ACHN (cell line): ENCODE measurements around the gene GGA2.
"Not testable (repeated sequence)": the region's sequence is repeated elsewhere in the genome, so short reads cannot be mapped to it uniquely, and the experiment has no call there.

Experiments
- DNase-seq: peaks from one replicate; pipeline ENCODE4 v3.0.0-alpha.2; 2015
- in situ Hi-C: cut with HindIII; loops from 2 replicates; pipeline ENCODE4 v1.10.0; 2017; ENCODE audit warnings: low sequenced_read_pairs, low pct_ligation_motif_present, low pct_unique_long_range_greater_than_20kb

Gene GGA2

GRCh38 chr16:23527961-23528643 lies 17.8 kb upstream of the GGA2 start:
- no peak for DNase-seq
- in situ Hi-C loops = no loop called here

- no peak for DNase-seq
- in situ Hi-C loops = no loop called here
Observed at GRCh38 chr16:23524886-23525285, 14.6 kb upstream of the GGA2 start.

GRCh38 chr16:23523876-23524385 lies 13.6 kb upstream of the GGA2 start:
- DNase-seq = no peak
- in situ Hi-C loops = no loop called here

- DNase-seq = no peak
- in situ Hi-C loops = no loop called here
Observed at GRCh38 chr16:23523321-23523720, 13.0 kb upstream of the GGA2 start.

- DNase-seq = no peak
- in situ Hi-C loops = no loop called here
Observed at GRCh38 chr16:23521965-23522364, 11.7 kb upstream of the GGA2 start.

GRCh38 chr16:23521037-23521743 lies 10.9 kb upstream of the GGA2 start:
- no peak for DNase-seq
- in situ Hi-C loops = no loop called here

- in situ Hi-C loops = no loop called here
- no peak for DNase-seq
Observed at GRCh38 chr16:23520500-23520899, 10.2 kb upstream of the GGA2 start.

- DNase-seq = no peak
- in situ Hi-C loops = no loop called here
Observed at GRCh38 chr16:23519282-23519681, 9.0 kb upstream of the GGA2 start.

GRCh38 chr16:23518435-23518891 lies 8.2 kb upstream of the GGA2 start:
- in situ Hi-C loops = no loop called here
- DNase-seq = no peak

GRCh38 chr16:23516366-23517137 lies 6.3 kb upstream of the GGA2 start:
- in situ Hi-C loops = no loop called here
- no peak for DNase-seq

- DNase-seq = no peak
- in situ Hi-C loops = no loop called here
Observed at GRCh38 chr16:23515881-23516280, 5.6 kb upstream of the GGA2 start.

GRCh38 chr16:23514381-23515152 lies 4.3 kb upstream of the GGA2 start:
- no peak for DNase-seq
- in situ Hi-C loops = no loop called here

- DNase-seq = no peak
- in situ Hi-C loops = no loop called here
Observed at GRCh38 chr16:23512168-23512695, 1.9 kb upstream of the GGA2 start.

GRCh38 chr16:23511731-23512130 lies 1.4 kb upstream of the GGA2 start:
- in situ Hi-C loops = no loop called here
- no peak for DNase-seq

GRCh38 chr16:23510915-23511270 lies 599 bp upstream of the GGA2 start:
- DNase-seq, in situ Hi-C loops: not testable (repeated sequence)

GRCh38 chr16:23509782-23510163 lies 521 bp downstream of the GGA2 start:
- peak; percentile 61 for DNase-seq
- in situ Hi-C loops = no loop called here

- in situ Hi-C loops = no loop called here
- no peak for DNase-seq
Observed at GRCh38 chr16:23509441-23509754, 896 bp downstream of the GGA2 start.

- no peak for DNase-seq
- in situ Hi-C loops = no loop called here
Observed at GRCh38 chr16:23508589-23509440, 1.5 kb downstream of the GGA2 start.
